HG03045 (cell line): ENCODE data around the gene KDM2A.
"Not testable (repeated sequence)": the region's sequence is repeated elsewhere in the genome, so short reads cannot be mapped to it uniquely, and the experiment has no call there.

Experiments
- ATAC-seq: cut with Tn5 transposase; IDR thresholded peaks from one replicate; pipeline ENCODE4 v1.9.1; 2021; ENCODE audit warnings: mild to moderate bottlenecking, moderate library complexity; ENCODE audit not compliant: unreplicated experiment

Gene KDM2A

DNA sequence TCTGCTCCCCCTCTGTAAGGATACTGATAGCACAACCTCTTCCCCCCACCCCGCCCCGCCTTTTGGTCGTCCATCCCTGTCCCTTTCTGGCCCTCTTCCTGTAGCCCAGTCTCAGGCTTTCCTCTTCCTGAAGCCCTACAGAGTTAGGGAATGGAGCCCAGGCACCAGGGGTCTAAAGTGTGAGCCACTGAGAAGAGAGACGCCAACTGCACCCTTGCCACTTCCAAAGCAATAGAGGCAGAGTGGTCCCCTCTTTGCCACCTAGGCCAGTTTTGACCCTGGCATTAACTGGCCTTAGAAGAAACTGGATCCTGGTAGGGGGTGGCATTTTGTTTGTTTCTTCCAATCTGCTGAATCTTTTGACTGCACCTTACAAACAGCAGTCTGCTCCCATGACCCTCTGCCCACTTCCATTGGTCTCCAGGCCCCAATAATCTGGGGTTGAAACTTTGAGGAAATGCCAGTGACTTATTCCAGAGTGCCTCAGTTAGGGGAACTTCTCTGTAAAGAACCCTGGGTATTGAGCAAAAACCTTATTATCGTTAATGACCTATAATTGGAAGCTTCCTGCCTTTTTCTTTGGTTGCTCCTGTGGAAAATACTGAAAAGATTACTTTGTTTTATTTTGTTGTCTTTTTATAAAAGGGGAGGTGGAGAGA, 137.5 kb downstream of the KDM2A start:
- ATAC-seq: no peak

DNA sequence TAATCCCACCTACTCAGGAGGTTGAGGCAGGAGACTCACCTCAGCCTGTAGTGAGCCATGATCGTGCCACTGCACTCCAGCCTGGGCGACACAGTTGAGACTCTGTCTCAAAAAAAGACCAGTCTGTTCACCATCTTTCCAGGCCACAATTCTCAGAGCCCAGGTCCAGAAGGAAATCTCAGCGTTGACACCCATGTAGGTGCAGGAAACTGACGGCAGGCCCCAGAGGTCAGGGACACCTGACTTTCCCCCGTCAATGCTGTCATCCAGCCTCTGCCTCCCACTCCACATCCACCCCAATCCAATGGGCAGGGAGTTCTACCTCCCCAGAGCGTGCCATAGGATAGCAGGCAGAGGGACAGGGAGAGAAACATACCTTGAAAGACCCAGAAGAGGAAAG, 141.3 kb downstream of the KDM2A start:
- no peak for ATAC-seq

DNA sequence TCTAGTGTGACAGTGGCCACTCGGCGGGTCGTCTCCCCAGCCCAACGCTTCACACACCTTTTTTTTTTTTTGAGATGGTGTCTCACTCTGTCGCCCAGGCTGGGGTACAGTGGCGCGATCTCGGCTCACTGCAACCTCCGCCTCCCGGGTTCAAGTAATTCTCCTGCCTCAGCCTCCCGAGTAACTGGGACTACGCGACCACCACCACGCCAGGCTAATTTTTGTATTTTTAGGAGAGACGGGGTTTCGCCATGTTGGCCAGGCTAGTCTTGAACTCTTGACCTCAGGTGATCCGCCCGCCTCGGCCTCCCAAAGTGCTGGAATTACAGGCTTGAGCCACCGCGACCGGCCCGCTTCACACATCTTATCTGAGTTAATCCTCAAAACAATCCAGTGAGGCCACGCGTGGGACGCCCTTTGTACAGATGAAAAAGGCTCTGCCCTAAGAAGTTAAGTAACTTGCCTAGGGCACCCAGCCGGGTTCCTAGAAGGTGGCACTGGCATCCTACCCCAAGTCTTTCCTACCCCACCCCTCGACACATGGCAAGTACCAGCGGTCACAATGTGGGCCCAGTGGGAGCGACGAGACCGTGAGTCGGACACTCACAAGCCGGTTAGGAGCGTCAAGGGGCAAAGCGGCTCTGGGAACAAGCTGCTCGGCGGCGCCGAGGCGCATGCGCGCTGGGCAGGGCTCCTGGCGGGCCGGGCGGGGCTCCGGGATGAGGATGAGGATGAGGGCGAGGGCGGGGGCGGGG, 142.0 kb downstream of the KDM2A start:
- ATAC-seq: not testable (repeated sequence)

DNA sequence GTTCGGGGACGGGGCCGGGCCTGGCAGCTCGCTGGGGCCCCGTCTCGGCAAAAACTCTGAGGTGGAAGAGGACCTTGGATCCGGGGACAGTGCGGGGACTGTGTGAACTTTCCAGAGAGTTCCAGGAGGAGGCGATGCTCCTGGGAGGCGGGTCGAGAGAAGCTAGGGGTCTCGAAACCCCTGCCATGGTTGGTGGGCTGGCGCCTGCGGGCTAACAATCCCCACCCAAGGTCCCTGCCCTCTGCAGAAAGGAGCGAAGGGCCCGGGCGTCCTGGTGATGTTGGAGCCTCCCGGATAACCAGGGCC, 142.5 kb downstream of the KDM2A start:
- no peak for ATAC-seq

DNA sequence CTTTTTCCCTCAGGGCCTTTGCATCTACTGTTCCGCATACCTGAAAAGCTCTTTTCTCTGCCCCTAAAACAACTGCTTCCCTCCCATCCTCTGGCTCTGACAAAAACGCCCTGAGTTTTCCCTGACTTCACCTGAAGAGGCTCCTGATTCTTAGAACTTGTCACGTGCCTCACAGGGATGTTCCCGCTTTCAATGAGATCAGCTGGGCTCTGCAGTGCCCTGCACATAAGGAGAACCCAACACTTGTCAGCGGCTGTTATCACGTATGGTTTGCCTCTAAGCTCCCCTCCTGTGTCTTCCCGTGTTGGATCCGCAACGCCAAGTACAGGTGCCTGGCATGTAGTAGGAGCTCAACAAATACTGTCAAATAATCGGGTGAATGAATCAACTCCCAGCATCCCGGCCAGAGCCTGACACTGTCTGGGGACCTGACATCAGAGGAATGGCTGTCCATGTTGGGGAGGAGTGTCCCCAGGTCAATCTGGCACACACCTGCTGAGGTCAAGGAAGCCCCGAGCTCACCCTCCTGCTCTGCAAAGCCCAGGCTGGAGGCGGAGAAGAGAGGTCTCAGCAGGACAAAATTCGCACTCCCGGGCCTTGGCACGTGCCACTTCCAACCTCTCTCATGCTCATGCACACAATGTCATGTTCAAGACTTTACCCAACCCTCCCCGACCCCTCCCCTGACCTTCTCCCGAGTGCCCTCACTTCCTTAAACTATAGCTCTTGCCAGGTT, 143.1 kb downstream of the KDM2A start:
- no peak for ATAC-seq

DNA sequence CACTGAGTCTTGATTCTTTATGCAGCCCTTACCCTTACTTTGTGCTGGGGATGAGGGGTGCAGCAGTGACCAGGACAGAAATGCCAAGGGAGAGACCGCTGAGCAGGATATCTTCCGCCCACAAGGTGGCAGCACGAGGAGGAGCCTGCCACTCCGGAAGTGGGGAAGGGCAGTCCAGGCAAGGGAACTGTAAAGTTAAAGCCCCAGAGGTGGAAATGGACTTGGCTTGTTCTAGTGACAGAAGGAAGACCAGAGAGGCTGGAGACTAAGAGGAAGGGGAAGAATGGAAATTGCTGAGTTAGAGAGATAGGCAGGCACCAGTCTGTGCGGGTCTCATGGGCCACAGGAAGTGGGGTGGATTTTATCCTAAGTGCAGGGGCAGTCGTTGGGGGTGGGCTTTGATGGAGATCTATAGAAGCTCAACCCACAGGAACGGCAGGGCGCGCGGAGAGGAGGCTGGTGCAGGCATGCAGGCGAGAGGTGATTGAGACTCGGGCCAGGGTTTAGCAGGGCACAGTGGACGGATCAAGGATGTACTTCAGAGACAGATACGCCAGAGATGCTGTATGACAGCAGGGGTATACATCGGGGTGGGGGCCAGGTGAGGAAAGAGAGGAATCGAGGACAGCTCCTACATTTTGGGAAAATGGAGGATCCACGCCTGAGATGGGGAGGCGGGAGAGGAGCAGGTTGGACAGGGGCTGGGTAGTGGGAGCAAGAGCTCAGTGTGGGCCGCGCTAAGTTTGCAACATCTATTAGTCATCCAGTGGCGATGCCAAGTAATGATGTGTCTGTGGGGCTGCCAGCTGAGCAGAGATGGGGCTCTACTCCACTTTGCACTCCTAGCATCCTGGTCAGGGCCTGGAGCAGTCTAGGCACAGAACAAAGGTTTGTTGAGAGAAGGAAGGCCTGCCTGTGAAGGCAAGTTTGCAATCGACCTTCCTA, 143.9 kb downstream of the KDM2A start:
- no peak for ATAC-seq

DNA sequence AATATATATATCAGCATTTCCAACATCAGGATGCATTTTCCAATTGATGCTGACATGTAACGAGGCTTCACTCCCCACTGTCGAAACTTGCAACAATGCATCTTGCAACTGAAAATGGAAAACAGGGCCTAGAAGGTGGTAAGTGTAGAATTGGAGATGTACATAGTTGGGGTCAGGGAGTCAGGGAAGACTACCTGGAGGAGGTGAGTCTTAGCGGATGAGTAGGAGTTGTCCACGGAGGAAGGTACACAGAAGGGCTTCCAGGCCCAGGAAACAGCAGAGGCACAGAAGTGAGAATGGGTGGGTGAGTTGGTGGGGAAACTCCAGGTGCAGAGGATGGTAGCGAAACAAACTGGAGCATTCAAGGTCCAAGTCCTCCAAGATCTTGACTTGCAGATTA, 145.2 kb downstream of the KDM2A start:
- ATAC-seq: no peak

DNA sequence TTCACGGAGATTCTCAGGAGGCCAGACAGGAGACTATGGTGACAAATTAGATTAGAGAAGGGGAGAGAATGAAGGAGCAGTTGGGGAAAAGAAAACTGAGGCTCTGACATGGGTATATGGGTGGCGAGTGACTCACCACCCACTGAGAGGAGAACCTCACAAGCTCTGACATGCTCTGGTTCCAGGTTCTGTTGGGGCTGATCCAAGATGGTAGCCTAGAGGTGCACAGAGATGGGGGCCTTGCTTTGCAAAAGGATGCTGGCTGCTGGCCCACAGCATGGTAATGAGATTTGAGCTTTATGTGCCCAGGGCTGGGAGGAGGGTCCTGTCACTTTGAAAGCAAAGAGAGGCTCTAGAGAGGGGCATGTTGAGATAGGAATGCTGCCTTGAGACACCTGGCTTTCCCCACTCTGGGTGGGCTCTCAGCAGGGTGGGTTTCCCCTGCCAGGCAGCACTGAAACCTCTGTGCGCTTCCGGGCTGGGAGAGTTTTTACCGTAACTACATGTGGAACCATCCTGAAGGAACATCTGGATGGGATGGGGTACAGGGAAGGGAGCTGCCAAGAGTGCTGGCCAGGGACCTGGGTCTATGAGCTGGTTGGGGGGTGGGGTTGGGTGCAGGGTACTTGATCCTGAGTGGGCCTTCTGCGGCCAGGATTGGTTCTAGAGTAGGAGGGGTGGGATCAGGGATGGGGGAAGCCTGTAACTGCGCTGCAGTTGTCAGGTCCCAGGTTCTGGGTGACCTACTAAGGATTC, 146.0 kb downstream of the KDM2A start:
- no peak for ATAC-seq

DNA sequence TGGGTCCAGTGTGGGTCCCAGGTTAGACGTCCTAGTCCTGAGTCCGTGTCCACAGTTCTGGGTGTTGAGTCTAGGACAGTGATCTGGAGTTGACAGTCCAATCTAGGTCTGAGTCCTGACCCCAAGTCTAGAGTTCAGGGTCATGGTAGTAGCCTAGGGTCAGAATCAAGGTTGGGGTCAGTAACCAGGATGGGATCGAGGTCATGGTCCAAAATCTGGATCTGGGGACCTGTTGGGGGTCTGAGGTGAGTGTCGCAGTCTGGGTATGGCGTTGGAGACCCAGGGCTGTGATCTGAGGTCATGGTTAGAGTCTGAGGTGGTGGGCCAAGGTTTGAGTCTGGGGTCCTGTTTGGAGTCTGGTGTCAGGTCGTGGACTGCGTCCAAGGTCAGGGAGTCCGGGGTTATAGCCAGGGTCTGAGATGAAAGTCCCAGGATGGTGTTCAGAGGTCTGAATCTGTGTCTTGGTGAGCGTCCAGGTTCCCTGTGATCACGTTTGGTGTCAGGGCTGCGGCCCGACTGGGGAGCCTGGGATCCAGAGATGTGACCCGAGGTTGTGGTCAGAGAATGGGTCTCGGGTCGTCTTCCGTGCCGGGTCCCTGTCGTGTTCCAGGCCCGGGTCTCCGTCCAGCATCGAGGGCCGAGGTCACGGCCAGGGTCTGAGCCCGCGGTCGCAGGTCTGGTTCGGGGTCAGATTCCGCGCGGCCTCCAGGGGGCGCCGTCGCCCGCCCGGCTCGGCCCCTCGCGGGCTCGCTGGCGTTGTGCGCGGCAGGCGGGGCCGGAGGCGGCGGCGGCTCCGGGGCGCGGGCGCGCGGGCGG, 146.8 kb downstream of the KDM2A start:
- ATAC-seq: peak; percentile 47

DNA sequence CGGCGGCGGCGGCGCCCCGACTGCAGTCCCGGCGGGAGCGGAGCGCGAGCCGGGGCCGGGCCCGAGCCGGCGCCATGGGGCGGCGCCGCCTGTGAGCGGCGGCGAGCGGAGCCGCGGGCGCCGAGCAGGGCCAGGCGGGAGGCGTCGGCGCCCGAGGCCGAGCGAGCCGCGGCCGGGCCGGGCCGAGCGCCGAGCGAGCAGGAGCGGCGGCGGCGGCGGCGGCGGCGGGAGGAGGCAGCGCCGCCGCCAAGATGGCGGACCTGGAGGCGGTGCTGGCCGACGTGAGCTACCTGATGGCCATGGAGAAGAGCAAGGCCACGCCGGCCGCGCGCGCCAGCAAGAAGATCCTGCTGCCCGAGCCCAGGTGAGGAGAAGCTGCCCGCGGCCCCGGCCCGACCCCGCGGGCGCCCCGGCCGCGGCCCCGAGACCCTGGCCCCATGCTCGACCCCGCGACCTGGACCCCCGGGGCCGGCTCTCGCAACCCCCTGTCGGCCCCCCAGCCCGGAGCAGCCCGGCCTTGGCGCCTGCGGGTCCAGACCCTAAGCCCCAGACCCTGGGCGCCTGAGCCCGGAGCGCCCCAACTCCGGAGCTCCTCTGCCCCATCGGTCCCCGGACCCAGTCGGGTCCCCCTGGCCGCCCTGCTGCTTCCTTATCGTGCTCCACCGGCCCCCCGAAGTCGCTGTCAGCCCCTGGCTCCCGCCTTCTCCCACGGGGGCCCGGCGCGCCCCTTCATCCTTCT, 147.6 kb downstream of the KDM2A start, which contains the start of gene GRK2:
GRK2 (plus strand) TSS at position 25 of the 739 bp plus-strand sequence; CDS start at position 252, 227 bp downstream.
- no peak for ATAC-seq

DNA sequence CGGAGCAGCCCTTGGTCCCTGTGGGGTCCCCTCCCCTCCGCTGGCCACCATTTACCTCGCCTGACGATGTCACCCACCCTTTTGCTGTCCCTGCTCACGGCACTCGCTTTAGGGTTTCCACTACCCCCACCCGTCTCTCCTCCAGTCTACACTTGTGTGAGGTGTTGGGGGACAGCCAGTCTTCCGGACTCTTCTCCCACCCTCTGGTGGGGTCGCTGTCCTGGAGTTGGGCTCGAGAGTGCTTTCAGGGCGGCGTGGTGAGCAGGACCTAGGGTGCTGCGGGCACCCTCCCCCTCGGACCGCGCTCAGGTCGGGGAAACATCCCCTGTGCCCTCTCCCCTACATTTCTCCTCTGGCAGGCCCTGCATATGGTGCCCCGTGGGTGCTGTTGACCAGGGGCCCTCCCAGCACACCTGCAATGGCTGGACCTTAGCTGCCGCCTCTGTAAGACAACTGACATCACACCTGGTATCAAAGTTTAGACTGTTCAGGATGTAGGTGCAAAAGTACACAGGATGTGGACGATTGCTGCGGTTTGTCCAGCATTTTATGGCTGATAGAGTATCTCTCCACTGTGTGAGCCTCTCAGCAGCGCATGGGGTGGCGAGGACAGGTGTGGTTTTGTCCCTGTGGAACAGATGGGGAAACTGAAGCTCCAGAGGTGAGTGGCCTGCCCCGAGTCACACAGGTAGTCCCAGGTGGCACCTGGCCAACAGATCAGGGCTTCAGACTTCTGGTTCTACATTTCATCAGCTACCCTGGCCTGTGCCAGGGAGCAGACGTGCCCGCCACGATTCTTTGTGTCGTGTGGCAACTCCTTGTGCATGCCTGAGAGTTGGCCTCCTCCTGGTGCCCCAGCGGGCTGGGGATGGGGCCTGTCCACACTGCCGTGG, 148.4 kb downstream of the KDM2A start:
- ATAC-seq: no peak

DNA sequence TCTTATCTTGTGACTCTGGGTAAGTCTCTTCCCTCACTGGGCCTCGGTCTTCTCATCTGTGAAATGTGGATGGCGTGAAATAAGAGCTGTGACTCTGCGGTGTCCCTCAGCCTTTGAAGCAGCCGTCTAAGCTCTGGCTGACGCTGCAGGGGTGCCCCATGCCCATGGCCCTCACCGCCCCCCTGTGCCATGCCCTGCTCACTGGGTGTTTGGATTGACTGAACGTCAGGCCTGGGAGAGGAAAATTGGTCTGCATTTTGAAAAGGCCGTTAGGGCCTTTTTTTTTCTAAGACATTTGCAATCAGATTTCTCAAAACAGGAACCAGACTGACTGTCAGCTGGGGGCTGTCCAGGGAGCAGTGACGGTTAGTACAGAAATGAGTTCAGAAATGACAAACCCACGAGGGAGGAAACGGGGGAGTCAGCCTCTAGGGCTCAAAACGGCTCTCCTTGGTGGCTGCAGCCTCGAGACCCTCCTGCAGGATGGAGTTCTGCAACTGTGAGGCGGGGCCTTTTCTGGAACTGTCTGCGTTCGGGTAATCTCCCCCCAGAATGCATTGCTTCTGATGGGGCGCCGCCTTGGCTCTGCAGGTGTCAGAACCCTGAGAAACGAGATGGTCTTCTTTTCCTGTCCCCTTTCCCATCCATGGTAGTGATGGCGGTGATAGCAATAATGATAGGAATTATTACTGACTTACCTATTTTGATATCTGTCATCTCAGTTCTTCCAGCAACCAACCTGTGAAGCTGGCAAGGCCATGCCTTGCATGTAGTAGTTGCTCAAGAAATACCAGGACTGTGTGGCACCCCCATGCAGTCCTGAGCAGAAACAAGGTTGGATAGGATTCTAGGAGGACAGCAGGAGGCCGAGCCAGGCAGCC, 149.3 kb downstream of the KDM2A start:
- ATAC-seq: no peak

DNA sequence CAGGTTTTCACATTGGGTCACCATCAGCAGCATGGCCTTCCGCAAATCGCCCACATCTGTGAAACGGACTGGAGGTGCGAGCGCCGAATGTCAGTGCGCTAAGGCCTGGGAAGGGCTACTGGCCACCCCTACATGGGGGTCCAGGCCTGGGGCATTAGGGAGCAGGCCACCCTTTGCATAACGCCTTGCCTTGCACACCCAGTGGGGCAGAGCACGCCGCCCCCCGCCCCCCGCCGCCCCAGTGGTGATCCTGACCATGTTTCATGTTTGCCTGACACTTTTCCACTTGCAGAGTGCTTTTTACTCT, 149.9 kb downstream of the KDM2A start:
- no peak for ATAC-seq

DNA sequence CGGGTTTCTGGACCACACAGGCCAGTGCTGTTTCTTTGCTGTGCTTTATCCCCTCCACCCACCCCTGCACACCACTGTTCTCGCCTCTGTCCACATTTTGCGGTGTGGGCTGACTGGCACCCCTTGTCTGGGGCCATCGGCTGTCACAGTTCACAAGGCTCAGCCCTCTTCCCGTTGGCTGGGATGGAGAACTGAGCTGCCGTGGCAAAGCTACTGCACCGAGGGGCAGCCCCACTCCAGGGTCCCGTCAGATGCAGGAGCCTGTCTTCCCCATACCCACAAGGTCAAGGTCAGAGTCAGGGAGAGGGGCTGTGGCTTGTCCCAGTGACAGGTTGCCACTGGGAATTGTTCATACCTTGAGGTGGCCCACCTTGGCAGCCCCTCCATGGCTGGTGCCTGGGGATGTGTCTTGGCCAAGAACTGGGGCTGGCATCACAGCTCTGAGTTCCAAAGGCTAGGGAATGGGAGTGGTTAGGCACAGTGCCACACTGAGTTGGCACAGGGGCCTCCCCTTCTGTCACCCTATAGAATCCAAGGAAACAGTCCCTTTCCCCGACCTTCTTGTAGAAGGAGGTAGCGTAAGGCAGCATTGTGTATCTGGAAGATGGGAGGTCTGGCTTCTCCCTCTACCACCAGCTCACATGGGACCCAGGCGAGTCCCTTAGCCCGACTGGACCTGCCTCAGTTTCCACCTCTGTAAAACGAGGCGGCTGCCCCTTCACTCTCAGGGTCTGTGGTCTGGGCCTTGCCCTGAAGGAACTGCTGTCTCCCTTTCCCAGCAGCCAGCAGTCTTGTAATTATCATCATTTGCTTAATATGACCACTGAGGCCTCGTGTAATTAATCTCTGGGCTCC, 150.6 kb downstream of the KDM2A start:
- no peak for ATAC-seq

DNA sequence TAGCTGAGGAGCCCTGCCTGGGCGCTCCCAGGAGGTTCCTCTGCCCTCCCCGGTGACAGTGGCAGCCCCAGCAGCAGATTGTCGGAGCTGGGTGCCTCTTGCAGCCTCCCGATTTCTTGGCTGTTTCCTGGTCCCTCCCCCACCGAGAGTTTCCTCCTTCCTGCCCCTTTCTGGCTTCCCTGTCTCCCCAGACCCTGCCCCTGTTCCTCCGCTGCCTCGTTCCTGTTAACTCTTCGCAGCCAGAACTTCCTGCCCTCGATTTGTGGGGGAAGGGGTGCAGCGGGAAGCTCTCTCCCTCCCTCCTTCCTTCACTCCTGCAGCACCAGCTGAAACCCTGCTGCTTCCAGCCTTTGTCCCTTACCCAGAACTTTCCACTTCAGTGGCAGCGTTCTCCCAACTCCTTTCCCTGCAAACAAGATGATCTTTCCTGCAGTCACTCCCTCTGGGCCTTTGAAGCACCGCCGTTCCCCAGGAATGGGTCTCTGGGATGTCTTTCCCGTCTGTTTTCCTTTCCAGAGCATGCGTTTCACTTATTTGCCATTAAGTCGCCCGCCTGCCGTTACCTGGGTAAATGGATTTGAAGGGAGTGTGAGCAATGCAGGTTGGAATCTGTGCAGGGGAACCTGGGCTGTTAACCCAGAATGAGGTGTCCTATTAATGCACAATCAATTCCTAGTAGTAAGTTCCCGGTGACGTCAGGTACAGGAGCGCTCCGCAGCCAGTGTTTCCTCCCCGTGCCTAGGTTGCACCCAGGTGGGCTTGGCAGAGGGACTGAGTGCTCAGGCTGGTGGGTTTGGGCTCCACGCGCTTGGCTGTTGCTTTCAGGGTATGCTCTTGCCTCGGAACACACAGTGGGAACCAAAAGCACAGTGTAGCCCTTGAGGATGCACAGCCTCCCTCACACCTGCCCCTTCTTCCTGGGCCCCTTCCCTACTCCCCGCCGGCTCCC, 151.5 kb downstream of the KDM2A start:
- ATAC-seq: no peak
